SK-N-SH (cell line): ENCODE data around the gene FBXO2.

Source experiments
- CTCF ChIP-seq: fragments of 200-600 bp; sonication (generic); IDR thresholded peaks from 2 replicates; pipeline ENCODE4 v1.6.1; 2017; ENCODE audit warnings: antibody characterized with exemption, mild to moderate bottlenecking, moderate library complexity
- EP300 ChIP-seq, 2 experiments: IDR thresholded peaks; 2 replicates each; pipeline versions ENCODE4 v1.4.0 to v1.6.1; 2012; ENCODE audit warnings: borderline replicate concordance in 1 of 2, low read depth in 1 of 2, low read length in 1 of 2
- JUND ChIP-seq: IDR thresholded peaks from 2 replicates; pipeline ENCODE4 v1.4.0; 2012
- MAX ChIP-seq: IDR thresholded peaks from 2 replicates; pipeline ENCODE4 v1.4.0; 2012; ENCODE audit warnings: low read depth
- NFIC ChIP-seq: IDR thresholded peaks from 2 replicates; pipeline ENCODE4 v1.4.0; 2012; ENCODE audit warnings: borderline replicate concordance
- NRF1 ChIP-seq: IDR thresholded peaks from 2 replicates; pipeline ENCODE4 v1.6.1; 2012; ENCODE audit warnings: low read depth, mild to moderate bottlenecking, low read length
- PBX3 ChIP-seq: IDR thresholded peaks from 2 replicates; pipeline ENCODE4; 2012
- POLR2AphosphoS5 ChIP-seq: IDR thresholded peaks from 2 replicates; pipeline ENCODE4 v1.6.1; 2012; ENCODE audit warnings: low read depth, low read length
- RAD21 ChIP-seq: IDR thresholded peaks from 2 replicates; pipeline ENCODE4 v1.6.1; 2012; ENCODE audit warnings: mild to moderate bottlenecking, low read length
- RXRA ChIP-seq: IDR thresholded peaks from 2 replicates; pipeline ENCODE4 v1.4.0; 2012; ENCODE audit warnings: low read depth, mild to moderate bottlenecking, borderline replicate concordance
- TCF12 ChIP-seq: IDR thresholded peaks from 2 replicates; pipeline ENCODE4 v1.4.0; 2012
- TEAD4 ChIP-seq: IDR thresholded peaks from 2 replicates; pipeline ENCODE4 v1.4.0; 2012; ENCODE audit warnings: mild to moderate bottlenecking, borderline replicate concordance; ENCODE audit not compliant: insufficient read depth
- YY1 ChIP-seq: IDR thresholded peaks from 2 replicates; pipeline ENCODE4 v1.4.0; 2012; ENCODE audit warnings: low read depth, mild to moderate bottlenecking

- TF ChIP-seq CTCF (no peak), RAD21 (no peak), EP300 (IDR thresholded peaks at IDR 0.05; ENCODE audit: borderline replicate concordance in 1 of 2, low read depth in 1 of 2, low read length in 1 of 2) (no peak), MAX (no peak), YY1 (no peak), POLR2AphosphoS5 (no peak), TEAD4 (no peak), PBX3 (no peak), NRF1 (no peak), NFIC (no peak), JUND (no peak), RXRA (no peak), TCF12 (no peak)
These were observed 33.8 kb downstream of the FBXO2 start for GRCh38 chr1:11620405-11620804.
